Heart left ventricle (tissue), 13 donors: Measurements from ENCODE around the gene ZNHIT6.

Experiments
- CTCF ChIP-seq, 12 donors: fragments of 200-600 bp; sonication (generic) in 4 of 12; IDR thresholded peaks; one replicate each; pipeline versions ENCODE4 v1.5.0 to v1.8.0; 2018 to 2022; ENCODE audit warnings: antibody characterized with exemption in 12 of 12, mild to moderate bottlenecking in 5 of 12
- POLR2A ChIP-seq, 2 donors: fragments of 450-650 bp; IDR thresholded peaks; one replicate each; pipeline ENCODE4 v1.6.1; 2017; ENCODE audit warnings: antibody characterized with exemption in 2 of 2, mild to moderate bottlenecking in 2 of 2, moderate library complexity in 2 of 2
- donor health status: ischemic (EF 13 %, LVEDD 7.1; RV severe dilation, severe dysfunction).
- donor health status: DM: no; HTN: yes; CAD: no.
- donor health status: DM: no; HTN: no; CAD: no.
- donor health status: ischemic (EF 25% LVEDD 6.9; RV normal size, moderate dysfunction).
- donor health status: ischemic (EF 25% LVEDD 5.7; RV mildly dilated, moderate dysfunction).
- donor health status: ischemic (EF 35%, LVEDD 5.7; RV mildly dilated, moderate dysfunction).
- donor health status: nonischemic (EF 11% LVEDD 7.7; RV severe dilation, severe dysfunction).
- donor health status: DM: yes; HTN: yes; CAD: no.
- donor health status: PGD.
- donor health status: ischemic (EF 29% LVEDD 5.4; RV normal size, mild dysfunction).
- donor health status: nonischemic (EF 23%, LVEDD 6.1; RV moderate dilation, normal function).

- no peak for TF ChIP-seq POLR2A (IDR thresholded peaks at IDR 0.05)
- no peak for TF ChIP-seq CTCF (IDR thresholded peaks at IDR 0.05)
Measured at GRCh38 chr1:85599681-85600080, 108.6 kb downstream of the ZNHIT6 start.
